ENCODE measurements around the gene DUSP2.

Gene DUSP2

DNA sequence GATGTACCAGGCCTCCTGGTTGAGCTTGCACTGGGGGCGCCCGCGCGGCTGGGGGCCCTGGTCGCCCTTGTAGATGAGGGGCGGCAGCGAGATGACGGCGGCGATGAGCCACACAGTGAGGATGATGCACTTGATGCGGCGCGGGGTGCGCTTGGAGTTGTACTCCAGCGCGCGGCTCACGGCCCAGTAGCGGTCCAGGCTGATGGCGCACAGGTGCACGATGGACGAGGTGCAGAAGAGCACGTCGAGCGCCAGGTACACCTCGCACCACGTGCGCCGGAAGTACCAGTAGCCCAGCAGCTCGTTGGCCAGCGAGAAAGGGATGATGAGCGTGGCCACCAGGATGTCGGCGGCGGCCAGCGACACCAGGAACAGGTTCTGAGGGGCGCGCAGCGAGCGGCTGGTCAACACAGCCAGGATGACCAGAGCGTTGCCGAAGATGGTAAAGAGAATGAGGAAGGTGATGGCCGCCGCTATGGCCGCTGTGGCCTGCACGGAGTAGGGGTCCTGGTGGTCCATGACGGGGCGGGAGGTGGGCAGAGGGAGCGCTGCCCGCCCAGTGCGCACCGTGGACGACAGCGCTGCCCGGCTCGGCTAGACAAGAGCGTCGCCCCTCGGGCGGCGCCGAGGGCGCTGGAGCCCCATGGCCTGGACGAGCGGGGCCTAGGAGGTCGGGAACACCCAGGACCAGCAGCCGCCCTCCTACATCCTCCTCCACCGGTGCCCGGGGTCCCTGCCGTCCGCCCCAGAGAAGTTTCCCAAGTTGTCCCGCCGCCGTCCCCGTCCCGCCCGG lies 29.4 kb downstream of the DUSP2 start:
- no peaks in the 10 kb centered on the region for H3K36me3 ChIP-seq (ENCODE audit: control insufficient read depth, insufficient read depth, low read length, severe bottlenecking)
- no peak for DNase-seq (ENCODE audit: low read depth)
- no peak overlapping the region for H3K9ac ChIP-seq (ENCODE audit: low read length)
- H3K4me3 ChIP-seq (ENCODE audit: low read length), result peak overlapping the region; percentile 23
- no peaks in the 10 kb centered on the region for H3K9me3 ChIP-seq (ENCODE audit: control insufficient read depth, low read length)
- peaks cover 42% of the 10 kb centered on the region for H3K27me3 ChIP-seq (replicated peaks; ENCODE audit: control insufficient read depth, insufficient read depth, low read length)
- no peaks in the 10 kb centered on the region for H3K4me1 ChIP-seq (ENCODE audit: control insufficient read depth, insufficient read depth, low read length)

DNA sequence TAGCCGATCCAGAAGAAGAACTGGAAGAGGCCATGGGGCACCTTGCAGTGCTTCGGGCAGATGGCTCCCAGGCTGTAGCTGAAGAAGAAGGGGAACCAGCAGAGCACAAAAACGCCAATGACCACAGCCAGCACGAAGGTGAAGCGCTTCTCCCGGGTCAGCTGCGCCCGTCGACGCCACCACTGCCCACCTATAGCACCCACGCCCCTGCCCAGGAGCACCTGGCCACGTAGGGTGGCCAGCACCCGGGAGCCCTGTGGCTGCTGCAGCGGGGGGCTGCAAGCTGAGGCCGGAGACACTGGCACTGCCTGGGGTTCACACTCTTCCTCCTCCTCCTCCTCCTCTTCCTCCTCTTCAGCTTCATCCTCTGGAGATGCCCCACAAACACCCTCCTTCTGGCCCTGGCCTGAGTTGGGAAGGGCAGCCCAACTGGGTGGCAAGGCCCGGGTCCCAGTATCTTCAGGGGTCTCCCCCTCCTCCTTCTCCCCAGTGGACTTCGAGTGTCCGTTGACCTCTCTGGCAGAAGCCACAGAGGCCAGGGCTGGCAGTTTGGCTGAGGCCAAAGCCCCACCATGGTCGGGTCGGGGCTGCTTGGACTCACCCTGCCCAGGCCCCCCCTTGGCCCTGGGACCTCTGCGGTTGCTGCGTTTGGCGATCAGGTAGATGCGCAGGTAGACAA lies 30.2 kb downstream of the DUSP2 start:
- Histone ChIP-seq H3K4me1 (ENCODE audit: control insufficient read depth, insufficient read depth, low read length) (no peaks in the 10 kb centered on the region), H3K4me3 (ENCODE audit: low read length) (no peak overlapping the region), H3K27me3 (replicated peaks; ENCODE audit: control insufficient read depth, insufficient read depth, low read length) (peaks cover 37% of the 10 kb centered on the region), H3K9me3 (ENCODE audit: control insufficient read depth, low read length) (no peaks in the 10 kb centered on the region), H3K36me3 (ENCODE audit: control insufficient read depth, insufficient read depth, low read length, severe bottlenecking) (no peaks in the 10 kb centered on the region), H3K9ac (ENCODE audit: low read length) (no peak overlapping the region)
- DNase-seq (ENCODE audit: low read depth), result no peak

- no peak for DNase-seq (ENCODE audit: low read depth)
- Histone ChIP-seq H3K36me3 (ENCODE audit: control insufficient read depth, insufficient read depth, low read length, severe bottlenecking) (no peaks in the 10 kb centered on the region), H3K9ac (ENCODE audit: low read length) (no peak overlapping the region), H3K27me3 (replicated peaks; ENCODE audit: control insufficient read depth, insufficient read depth, low read length) (peaks cover 37% of the 10 kb centered on the region), H3K9me3 (ENCODE audit: control insufficient read depth, low read length) (no peaks in the 10 kb centered on the region), H3K4me3 (ENCODE audit: low read length) (no peak overlapping the region), H3K4me1 (ENCODE audit: control insufficient read depth, insufficient read depth, low read length) (no peaks in the 10 kb centered on the region)
These were observed 30.7 kb downstream of the DUSP2 start for GRCh38 chr2:96114546-96114902.

DNA sequence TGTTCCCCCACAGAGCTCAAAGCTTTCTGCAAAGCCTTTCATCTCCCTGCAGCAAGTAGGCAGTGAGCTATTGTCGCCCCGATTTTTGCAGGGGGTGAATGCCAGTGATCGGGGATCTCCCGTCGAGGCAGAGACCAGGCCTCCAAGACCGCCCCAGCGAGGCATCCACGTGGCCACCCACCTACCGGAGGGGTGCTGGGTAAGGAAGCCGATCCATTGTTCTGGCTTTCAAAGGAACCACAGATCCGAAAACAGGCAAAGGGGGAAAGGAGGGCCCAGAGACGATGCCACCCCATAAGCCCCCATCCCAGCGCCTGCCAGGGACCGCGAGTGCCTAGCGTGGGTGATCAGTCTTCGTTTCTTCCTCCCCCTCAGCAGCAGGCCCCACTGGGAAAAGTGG lies 31.3 kb downstream of the DUSP2 start:
- no peak for DNase-seq (ENCODE audit: low read depth)
- Histone ChIP-seq H3K4me3 (ENCODE audit: low read length) (no peak overlapping the region), H3K9me3 (ENCODE audit: control insufficient read depth, low read length) (no peaks in the 10 kb centered on the region), H3K27me3 (replicated peaks; ENCODE audit: control insufficient read depth, insufficient read depth, low read length) (peaks cover 37% of the 10 kb centered on the region), H3K4me1 (ENCODE audit: control insufficient read depth, insufficient read depth, low read length) (peaks cover 5% of the 10 kb centered on the region), H3K9ac (ENCODE audit: low read length) (no peak overlapping the region), H3K36me3 (ENCODE audit: control insufficient read depth, insufficient read depth, low read length, severe bottlenecking) (no peaks in the 10 kb centered on the region)

DNA sequence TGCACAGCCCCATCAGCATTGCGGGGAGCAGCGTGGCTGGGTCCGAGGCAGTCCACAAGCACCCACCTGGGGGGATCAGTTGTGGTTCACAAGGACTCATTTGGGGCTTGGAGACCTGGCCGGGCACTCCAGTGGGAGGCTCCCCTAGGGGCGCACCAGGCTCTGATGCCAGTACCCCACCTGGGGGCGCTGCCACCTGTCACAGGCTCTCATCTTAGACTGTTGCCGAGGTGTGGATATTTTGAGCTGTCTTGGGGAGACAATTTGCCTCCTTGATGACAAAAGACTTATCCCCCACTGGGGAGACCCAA lies 31.9 kb downstream of the DUSP2 start:
- Histone ChIP-seq H3K9me3 (ENCODE audit: control insufficient read depth, low read length) (no peaks in the 10 kb centered on the region), H3K4me3 (ENCODE audit: low read length) (no peak overlapping the region), H3K9ac (ENCODE audit: low read length) (no peak overlapping the region), H3K36me3 (ENCODE audit: control insufficient read depth, insufficient read depth, low read length, severe bottlenecking) (no peaks in the 10 kb centered on the region), H3K4me1 (ENCODE audit: control insufficient read depth, insufficient read depth, low read length) (peaks cover 11% of the 10 kb centered on the region), H3K27me3 (replicated peaks; ENCODE audit: control insufficient read depth, insufficient read depth, low read length) (peaks cover 37% of the 10 kb centered on the region)
- DNase-seq (ENCODE audit: low read depth), result no peak

- Histone ChIP-seq H3K9me3 (ENCODE audit: control insufficient read depth, low read length) (no peaks in the 10 kb centered on the region), H3K4me1 (ENCODE audit: control insufficient read depth, insufficient read depth, low read length) (peaks cover 11% of the 10 kb centered on the region), H3K27me3 (replicated peaks; ENCODE audit: control insufficient read depth, insufficient read depth, low read length) (peaks cover 36% of the 10 kb centered on the region), H3K36me3 (ENCODE audit: control insufficient read depth, insufficient read depth, low read length, severe bottlenecking) (no peaks in the 10 kb centered on the region), H3K4me3 (ENCODE audit: low read length) (no peak overlapping the region), H3K9ac (ENCODE audit: low read length) (no peak overlapping the region)
- no peak for DNase-seq (ENCODE audit: low read depth)
These were observed 32.5 kb downstream of the DUSP2 start for GRCh38 chr2:96112501-96113366.

- H3K36me3 ChIP-seq (ENCODE audit: control insufficient read depth, insufficient read depth, low read length, severe bottlenecking), result no peaks in the 10 kb centered on the region
- H3K27me3 ChIP-seq (replicated peaks; ENCODE audit: control insufficient read depth, insufficient read depth, low read length), result peaks cover 32% of the 10 kb centered on the region
- peaks cover 11% of the 10 kb centered on the region for H3K4me1 ChIP-seq (ENCODE audit: control insufficient read depth, insufficient read depth, low read length)
- no peak overlapping the region for H3K9ac ChIP-seq (ENCODE audit: low read length)
- no peak overlapping the region for H3K4me3 ChIP-seq (ENCODE audit: low read length)
- no peak for DNase-seq (ENCODE audit: low read depth)
- no peaks in the 10 kb centered on the region for H3K9me3 ChIP-seq (ENCODE audit: control insufficient read depth, low read length)
These were observed 33.3 kb downstream of the DUSP2 start for GRCh38 chr2:96111823-96112500.

DNA sequence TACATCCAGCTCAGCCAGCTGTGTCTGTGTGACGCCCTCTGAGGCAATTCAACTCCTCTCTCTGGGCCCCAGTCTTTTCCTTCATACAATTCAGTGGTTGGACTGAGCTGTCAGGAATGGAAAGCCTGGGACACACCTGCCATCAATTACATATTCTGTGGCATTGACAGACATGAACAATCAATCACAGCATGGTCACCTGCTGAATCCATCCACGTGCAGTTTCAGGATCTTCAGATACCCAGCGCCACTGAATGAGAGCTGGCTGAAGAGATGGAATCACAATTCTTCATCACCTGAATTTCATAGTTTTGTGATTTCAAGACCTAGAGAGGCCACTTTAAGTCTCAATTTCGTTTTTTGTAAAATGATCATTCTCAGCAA lies 34.0 kb downstream of the DUSP2 start:
- H3K4me1 ChIP-seq (ENCODE audit: control insufficient read depth, insufficient read depth, low read length), result peaks cover 11% of the 10 kb centered on the region
- no peak overlapping the region for H3K9ac ChIP-seq (ENCODE audit: low read length)
- peaks cover 32% of the 10 kb centered on the region for H3K27me3 ChIP-seq (replicated peaks; ENCODE audit: control insufficient read depth, insufficient read depth, low read length)
- no peak overlapping the region for H3K4me3 ChIP-seq (ENCODE audit: low read length)
- no peaks in the 10 kb centered on the region for H3K9me3 ChIP-seq (ENCODE audit: control insufficient read depth, low read length)
- H3K36me3 ChIP-seq (ENCODE audit: control insufficient read depth, insufficient read depth, low read length, severe bottlenecking), result no peaks in the 10 kb centered on the region
- DNase-seq (ENCODE audit: low read depth), result no peak

GRCh38 chr2:96110621-96111256 lies 34.5 kb downstream of the DUSP2 start:
- peaks cover 32% of the 10 kb centered on the region for H3K27me3 ChIP-seq (replicated peaks; ENCODE audit: control insufficient read depth, insufficient read depth, low read length)
- no peak for DNase-seq (ENCODE audit: low read depth)
- H3K4me3 ChIP-seq (ENCODE audit: low read length), result no peak overlapping the region
- no peak overlapping the region for H3K9ac ChIP-seq (ENCODE audit: low read length)
- peaks cover 11% of the 10 kb centered on the region for H3K4me1 ChIP-seq (ENCODE audit: control insufficient read depth, insufficient read depth, low read length)
- H3K9me3 ChIP-seq (ENCODE audit: control insufficient read depth, low read length), result peaks cover 3% of the 10 kb centered on the region
- no peaks in the 10 kb centered on the region for H3K36me3 ChIP-seq (ENCODE audit: control insufficient read depth, insufficient read depth, low read length, severe bottlenecking)

DNA sequence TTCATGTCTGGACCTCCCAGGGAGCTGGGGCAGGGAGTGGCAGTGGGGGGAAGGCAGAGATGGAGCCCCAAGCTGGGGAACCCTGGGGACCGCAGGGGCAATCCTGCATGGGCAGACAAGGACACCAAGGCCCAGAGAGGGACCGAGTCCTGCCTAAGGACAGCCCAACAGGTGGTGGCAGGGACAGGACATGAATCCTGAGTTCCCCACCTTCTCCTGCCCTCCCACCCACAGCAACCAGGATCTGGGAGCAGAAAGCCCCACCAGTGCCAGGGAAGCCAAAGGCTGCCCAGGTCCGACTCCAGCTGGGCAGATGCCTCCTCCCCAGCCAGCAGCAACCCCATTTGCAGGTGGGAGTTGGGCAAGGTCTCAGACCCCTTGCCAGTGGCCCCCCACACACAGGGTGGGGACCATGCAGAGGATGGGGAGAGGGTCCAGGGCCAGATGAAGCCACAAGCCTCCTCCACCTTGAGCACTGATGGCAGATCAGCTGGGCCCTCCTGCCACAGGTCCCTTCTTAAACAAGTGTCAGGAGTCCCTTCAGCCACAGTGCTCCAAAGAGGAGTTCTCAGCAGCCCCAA lies 35.2 kb downstream of the DUSP2 start:
- no peak for DNase-seq (ENCODE audit: low read depth)
- Histone ChIP-seq H3K4me1 (ENCODE audit: control insufficient read depth, insufficient read depth, low read length) (peaks cover 11% of the 10 kb centered on the region), H3K4me3 (ENCODE audit: low read length) (no peak overlapping the region), H3K27me3 (replicated peaks; ENCODE audit: control insufficient read depth, insufficient read depth, low read length) (peaks cover 32% of the 10 kb centered on the region), H3K9ac (ENCODE audit: low read length) (no peak overlapping the region), H3K9me3 (ENCODE audit: control insufficient read depth, low read length) (peaks cover 10% of the 10 kb centered on the region), H3K36me3 (ENCODE audit: control insufficient read depth, insufficient read depth, low read length, severe bottlenecking) (no peaks in the 10 kb centered on the region)
